COLO668 (cell line): Measurements from ENCODE around the gene MPZL2.

ENCODE experiments used
- DNase-seq: peaks from one replicate; lab custom pipeline; 2025; ENCODE audit not compliant: unreplicated experiment; lab: John Stamatoyannopoulos, UW

The MPZL2 gene

GRCh38 chr11:118243993-118244762 lies 19.9 kb downstream of the MPZL2 start:
- no peak for DNase-seq

- no peak for DNase-seq
These were observed 20.9 kb downstream of the MPZL2 start for GRCh38 chr11:118243161-118243560.

- no peak for DNase-seq
These were observed 22.4 kb downstream of the MPZL2 start for GRCh38 chr11:118241764-118242098.

- peak; percentile 6 for DNase-seq
These were observed 22.9 kb downstream of the MPZL2 start for GRCh38 chr11:118240999-118241763.

GRCh38 chr11:118239509-118240205 lies 24.4 kb downstream of the MPZL2 start:
- no peak for DNase-seq

- DNase-seq, result no peak
These were observed 25.2 kb downstream of the MPZL2 start for GRCh38 chr11:118238929-118239328.

GRCh38 chr11:118238421-118238820 lies 25.7 kb downstream of the MPZL2 start:
- no peak for DNase-seq

- DNase-seq, result no peak
These were observed 27.9 kb downstream of the MPZL2 start for GRCh38 chr11:118236170-118236569.

GRCh38 chr11:118234833-118235232 lies 29.3 kb downstream of the MPZL2 start:
- no peak for DNase-seq

GRCh38 chr11:118233850-118234249 lies 30.2 kb downstream of the MPZL2 start:
- no peak for DNase-seq

GRCh38 chr11:118233377-118233776 lies 30.7 kb downstream of the MPZL2 start:
- no peak for DNase-seq

GRCh38 chr11:118232659-118233058 lies 31.4 kb downstream of the MPZL2 start:
- DNase-seq, result no peak

- no peak for DNase-seq
These were observed 32.6 kb downstream of the MPZL2 start for GRCh38 chr11:118231461-118231860.

- no peak for DNase-seq
These were observed 34.0 kb downstream of the MPZL2 start for GRCh38 chr11:118230088-118230487.

GRCh38 chr11:118229274-118229847 lies 34.7 kb downstream of the MPZL2 start:
- no peak for DNase-seq

GRCh38 chr11:118227865-118228785 lies 36.0 kb downstream of the MPZL2 start:
- no peak for DNase-seq

- no peak for DNase-seq
These were observed 37.3 kb downstream of the MPZL2 start for GRCh38 chr11:118226781-118227180.

- DNase-seq, result no peak
These were observed 37.8 kb downstream of the MPZL2 start for GRCh38 chr11:118226296-118226695.

- DNase-seq, result no peak
These were observed 39.4 kb downstream of the MPZL2 start, which contains the start of gene JAML for GRCh38 chr11:118224511-118225188. Gene JAML, minus strand, starts transcription at chr11:118225011. Its CDS starts 10,145 bp downstream, at chr11:118214866.

- no peak for DNase-seq
These were observed 40.1 kb downstream of the MPZL2 start for GRCh38 chr11:118223992-118224391.
